SIG-M5 treated with dmso at 0.1 percent for 504 hours (cell line): ENCODE data around the gene MTARC1.

Experiments used
- DNase-seq: peaks from one replicate; lab custom pipeline; 2025; ENCODE audit not compliant: unreplicated experiment; lab: John Stamatoyannopoulos, UW

The MTARC1 gene

GRCh38 chr1:220804202-220804586 lies 17.5 kb downstream of the MTARC1 start:
- no peak for DNase-seq

- DNase-seq, result no peak
These were observed 19.7 kb downstream of the MTARC1 start for GRCh38 chr1:220806408-220806807.

- DNase-seq, result no peak
These were observed 21.0 kb downstream of the MTARC1 start for GRCh38 chr1:220807726-220808125.

GRCh38 chr1:220808345-220809186 lies 21.9 kb downstream of the MTARC1 start:
- DNase-seq, result no peak

GRCh38 chr1:220809187-220809550 lies 22.5 kb downstream of the MTARC1 start:
- no peak for DNase-seq

- DNase-seq, result no peak
These were observed 23.0 kb downstream of the MTARC1 start for GRCh38 chr1:220809704-220810103.

- DNase-seq, result peak; percentile 88
These were observed 23.5 kb downstream of the MTARC1 start for GRCh38 chr1:220810179-220810653.

- no peak for DNase-seq
These were observed 24.2 kb downstream of the MTARC1 start for GRCh38 chr1:220810963-220811362.

- DNase-seq, result no peak
These were observed 25.0 kb downstream of the MTARC1 start for GRCh38 chr1:220811695-220812094.

- no peak for DNase-seq
These were observed 25.6 kb downstream of the MTARC1 start for GRCh38 chr1:220812308-220812707.

GRCh38 chr1:220813013-220813412 lies 26.3 kb downstream of the MTARC1 start:
- DNase-seq, result no peak

- no peak for DNase-seq
These were observed 28.7 kb downstream of the MTARC1 start for GRCh38 chr1:220815409-220815808.

GRCh38 chr1:220817907-220818306 lies 31.2 kb downstream of the MTARC1 start:
- no peak for DNase-seq

GRCh38 chr1:220818421-220819173 lies 31.9 kb downstream of the MTARC1 start:
- no peak for DNase-seq

GRCh38 chr1:220819467-220820026 lies 32.8 kb downstream of the MTARC1 start:
- no peak for DNase-seq

- DNase-seq, result no peak
These were observed 37.6 kb downstream of the MTARC1 start for GRCh38 chr1:220824031-220824989.

- peak; percentile 30 for DNase-seq
These were observed 39.3 kb downstream of the MTARC1 start for GRCh38 chr1:220825819-220826551.

- no peak for DNase-seq
These were observed 40.0 kb downstream of the MTARC1 start for GRCh38 chr1:220826729-220827128.

GRCh38 chr1:220827445-220828178 lies 40.9 kb downstream of the MTARC1 start:
- no peak for DNase-seq

GRCh38 chr1:220828179-220828490 lies 41.4 kb downstream of the MTARC1 start:
- DNase-seq, result no peak
